ENCODE results near the gene CDH12. TPM values are rescaled to one million over a fixed set of nuclear protein-coding genes. Genes with fewer than 3 reads are reported as not detected.
"Not testable (repeated sequence)": the region's sequence is repeated elsewhere in the genome, so short reads cannot be mapped to it uniquely, and the experiment has no call there.

Gene CDH12
- total RNA-seq: not detected
- long read RNA-seq: 0 reads

GRCh38 chr5:22852807-22853660 is at the start of gene CDH12:
Gene CDH12 (minus strand): TSS chr5:22853344.
- intact Hi-C loops (cut with DNase I): no loop called here

GRCh38 chr5:22901885-22902284 is 48.7 kb upstream of the CDH12 start:
- intact Hi-C loops (cut with DNase I): no loop called here
- DNase-seq (ENCODE audit: low spot score): no peak

More at GRCh38 chr5:22852807-22853660, at the start of gene CDH12:
- no peak for DNase-seq (ENCODE audit: low spot score)

- intact Hi-C loops (cut with DNase I): no loop called here
- DNase-seq (ENCODE audit: low spot score): no peak
Observed at GRCh38 chr5:22900801-22901310, 47.7 kb upstream of the CDH12 start.

GRCh38 chr5:22899341-22899740 is 46.2 kb upstream of the CDH12 start:
- intact Hi-C loops (cut with DNase I): no loop called here
- no peak for DNase-seq (ENCODE audit: low spot score)

- no peak for DNase-seq (ENCODE audit: low spot score)
- intact Hi-C loops (cut with DNase I): no loop called here
Observed at GRCh38 chr5:22896152-22896551, 43.0 kb upstream of the CDH12 start.

GRCh38 chr5:22892441-22892840 is 39.3 kb upstream of the CDH12 start:
- DNase-seq (ENCODE audit: low spot score): no peak
- intact Hi-C loops (cut with DNase I): no loop called here

- intact Hi-C loops (cut with DNase I): loop anchor here (2.0 kb wide), 1 partner anchor 251 kb away; no protein-coding TSS in a partner anchor
Observed at GRCh38 chr5:22889720-22890119, 36.6 kb upstream of the CDH12 start.

GRCh38 chr5:22887566-22887965 is 34.4 kb upstream of the CDH12 start:
- DNase-seq (ENCODE audit: low spot score): no peak
- intact Hi-C loops (cut with DNase I): no loop called here

More at GRCh38 chr5:22889720-22890119, 36.6 kb upstream of the CDH12 start:
- no peak for DNase-seq (ENCODE audit: low spot score)

GRCh38 chr5:22858911-22859310 is 5.8 kb upstream of the CDH12 start:
- intact Hi-C loops (cut with DNase I): not testable (repeated sequence)

GRCh38 chr5:22855824-22856223 is 2.7 kb upstream of the CDH12 start:
- intact Hi-C loops (cut with DNase I): no loop called here
- no peak for DNase-seq (ENCODE audit: low spot score)

More at GRCh38 chr5:22858911-22859310, 5.8 kb upstream of the CDH12 start:
- DNase-seq (ENCODE audit: low spot score): not testable (repeated sequence)

- no peak for DNase-seq (ENCODE audit: low spot score)
- intact Hi-C loops (cut with DNase I): no loop called here
Observed at GRCh38 chr5:22850981-22851380, 2.2 kb downstream of the CDH12 start.

GRCh38 chr5:22846693-22847092 is 6.5 kb downstream of the CDH12 start:
- no peak for DNase-seq (ENCODE audit: low spot score)
- intact Hi-C loops (cut with DNase I): no loop called here

- DNase-seq (ENCODE audit: low spot score): no peak
- intact Hi-C loops (cut with DNase I): no loop called here
Observed at GRCh38 chr5:22844636-22845035, 8.5 kb downstream of the CDH12 start.

GRCh38 chr5:22844155-22844554 is 9.0 kb downstream of the CDH12 start:
- intact Hi-C loops (cut with DNase I): no loop called here
- no peak for DNase-seq (ENCODE audit: low spot score)

GRCh38 chr5:22842574-22842973 is 10.6 kb downstream of the CDH12 start:
- no peak for DNase-seq (ENCODE audit: low spot score)
- intact Hi-C loops (cut with DNase I): no loop called here

GRCh38 chr5:22837803-22838202 is 15.3 kb downstream of the CDH12 start:
- intact Hi-C loops (cut with DNase I): no loop called here
- no peak for DNase-seq (ENCODE audit: low spot score)

GRCh38 chr5:22835686-22836085 is 17.5 kb downstream of the CDH12 start:
- DNase-seq (ENCODE audit: low spot score): no peak
- intact Hi-C loops (cut with DNase I): no loop called here

GRCh38 chr5:22793463-22793862 is 59.7 kb downstream of the CDH12 start:
- no peak for DNase-seq (ENCODE audit: low spot score)
- intact Hi-C loops (cut with DNase I): no loop called here

- intact Hi-C loops (cut with DNase I): no loop called here
- DNase-seq (ENCODE audit: low spot score): no peak
Observed at GRCh38 chr5:22787807-22788206, 65.3 kb downstream of the CDH12 start.

GRCh38 chr5:22787398-22787797 is 65.7 kb downstream of the CDH12 start:
- intact Hi-C loops (cut with DNase I): no loop called here
- DNase-seq (ENCODE audit: low spot score): no peak

GRCh38 chr5:22780756-22781155 is 72.4 kb downstream of the CDH12 start:
- intact Hi-C loops (cut with DNase I): no loop called here
- DNase-seq (ENCODE audit: low spot score): no peak

Measured in cardiac septum (tissue), 1 donor.